ENCODE measurements around the gene MYLIP.

The MYLIP gene

GRCh38 chr6:16177881-16178280, 49.0 kb downstream of the MYLIP start:
- H3K9me3 ChIP-seq (replicated peaks; ENCODE audit: insufficient read depth, low read length): no peaks in the 10 kb centered on the region
- no peaks in the 10 kb centered on the region for H3K4me1 ChIP-seq (ENCODE audit: low read length)
- H3K27ac ChIP-seq (ENCODE audit: low read length): no peak overlapping the region
- no peak overlapping the region for H2AFZ ChIP-seq (ENCODE audit: low read length)
- no peaks in the 10 kb centered on the region for H3K27me3 ChIP-seq (replicated peaks; ENCODE audit: insufficient read depth, low read length)
- H3K9me2 ChIP-seq (replicated peaks; ENCODE audit: insufficient read depth, low read length): no peaks in the 10 kb centered on the region
- no peaks in the 10 kb centered on the region for H3F3A ChIP-seq (ENCODE audit: insufficient read depth, low read length)
- H3K4me3 ChIP-seq (ENCODE audit: low read length): no peak overlapping the region
- no peaks in the 10 kb centered on the region for H3K36me3 ChIP-seq (replicated peaks; ENCODE audit: insufficient read depth, low read length)
- no peak overlapping the region for H3K9ac ChIP-seq (ENCODE audit: low read length)
- H3K4me2 ChIP-seq (ENCODE audit: low read depth, low read length): no peak overlapping the region
- DNase-seq: no peak
- H3K79me2 ChIP-seq (ENCODE audit: low read length): no peaks in the 10 kb centered on the region
- TF ChIP-seq, protein P1, sequence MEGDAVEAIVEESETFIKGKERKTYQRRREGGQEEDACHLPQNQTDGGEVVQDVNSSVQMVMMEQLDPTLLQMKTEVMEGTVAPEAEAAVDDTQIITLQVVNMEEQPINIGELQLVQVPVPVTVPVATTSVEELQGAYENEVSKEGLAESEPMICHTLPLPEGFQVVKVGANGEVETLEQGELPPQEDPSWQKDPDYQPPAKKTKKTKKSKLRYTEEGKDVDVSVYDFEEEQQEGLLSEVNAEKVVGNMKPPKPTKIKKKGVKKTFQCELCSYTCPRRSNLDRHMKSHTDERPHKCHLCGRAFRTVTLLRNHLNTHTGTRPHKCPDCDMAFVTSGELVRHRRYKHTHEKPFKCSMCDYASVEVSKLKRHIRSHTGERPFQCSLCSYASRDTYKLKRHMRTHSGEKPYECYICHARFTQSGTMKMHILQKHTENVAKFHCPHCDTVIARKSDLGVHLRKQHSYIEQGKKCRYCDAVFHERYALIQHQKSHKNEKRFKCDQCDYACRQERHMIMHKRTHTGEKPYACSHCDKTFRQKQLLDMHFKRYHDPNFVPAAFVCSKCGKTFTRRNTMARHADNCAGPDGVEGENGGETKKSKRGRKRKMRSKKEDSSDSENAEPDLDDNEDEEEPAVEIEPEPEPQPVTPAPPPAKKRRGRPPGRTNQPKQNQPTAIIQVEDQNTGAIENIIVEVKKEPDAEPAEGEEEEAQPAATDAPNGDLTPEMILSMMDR (IDR thresholded peaks at IDR 0.05; ENCODE audit: low read length): no peak
- no peak for TF ChIP-seq EZH2phosphoT487 (IDR thresholded peaks at IDR 0.05; ENCODE audit: low read length)
- TF ChIP-seq EZH2 (optimal IDR thresholded peaks at IDR 0.05; ENCODE audit: low read depth, low read length): no peak
- H4K20me1 ChIP-seq (ENCODE audit: insufficient read depth, low read length): no peaks in the 10 kb centered on the region

DNA sequence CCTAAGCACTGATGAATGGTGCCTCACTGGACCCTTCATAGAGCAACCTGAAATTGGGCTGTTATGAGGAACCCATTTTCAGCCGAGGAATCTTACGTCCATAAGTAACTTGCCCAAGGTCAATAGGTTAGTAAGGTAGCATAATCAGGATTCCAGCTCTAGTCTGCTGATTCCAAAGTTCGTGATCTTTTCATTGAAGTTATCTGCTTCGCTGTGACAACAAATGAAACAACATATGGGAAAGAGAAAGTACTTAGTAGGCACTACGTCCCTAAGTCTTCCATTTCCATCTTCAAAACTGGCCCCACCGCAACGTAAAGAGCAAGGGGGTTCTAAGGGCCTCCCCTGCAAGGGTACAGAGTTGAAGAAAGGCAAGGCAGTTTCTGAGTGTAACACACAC, 49.5 kb downstream of the MYLIP start:
- H3F3A ChIP-seq (ENCODE audit: insufficient read depth, low read length): no peaks in the 10 kb centered on the region
- H3K4me2 ChIP-seq (ENCODE audit: low read depth, low read length): no peak overlapping the region
- no peak overlapping the region for H2AFZ ChIP-seq (ENCODE audit: low read length)
- no peak for DNase-seq
- no peak for TF ChIP-seq EZH2 (optimal IDR thresholded peaks at IDR 0.05; ENCODE audit: low read depth, low read length)
- TF ChIP-seq, protein P1 (IDR thresholded peaks at IDR 0.05; ENCODE audit: low read length): no peak
- no peak for TF ChIP-seq EZH2phosphoT487 (IDR thresholded peaks at IDR 0.05; ENCODE audit: low read length)
- no peaks in the 10 kb centered on the region for H3K9me3 ChIP-seq (replicated peaks; ENCODE audit: insufficient read depth, low read length)
- peaks cover 2% of the 10 kb centered on the region; the same call in 1 of the 2 replicates for H3K4me1 ChIP-seq (ENCODE audit: low read length)
- H3K9ac ChIP-seq (ENCODE audit: low read length): no peak overlapping the region
- H3K36me3 ChIP-seq (replicated peaks; ENCODE audit: insufficient read depth, low read length): no peaks in the 10 kb centered on the region
- H3K27me3 ChIP-seq (replicated peaks; ENCODE audit: insufficient read depth, low read length): no peaks in the 10 kb centered on the region
- no peaks in the 10 kb centered on the region for H3K9me2 ChIP-seq (replicated peaks; ENCODE audit: insufficient read depth, low read length)
- no peak overlapping the region for H3K27ac ChIP-seq (ENCODE audit: low read length)
- no peaks in the 10 kb centered on the region for H3K79me2 ChIP-seq (ENCODE audit: low read length)
- no peak overlapping the region for H3K4me3 ChIP-seq (ENCODE audit: low read length)
- H4K20me1 ChIP-seq (ENCODE audit: insufficient read depth, low read length): no peaks in the 10 kb centered on the region

- no peak for DNase-seq
- TF ChIP-seq EZH2 (optimal IDR thresholded peaks at IDR 0.05; ENCODE audit: low read depth, low read length): no peak
- TF ChIP-seq, protein P1 (IDR thresholded peaks at IDR 0.05; ENCODE audit: low read length): no peak
- TF ChIP-seq EZH2phosphoT487 (IDR thresholded peaks at IDR 0.05; ENCODE audit: low read length): no peak
- no peaks in the 10 kb centered on the region for H3K9me3 ChIP-seq (replicated peaks; ENCODE audit: insufficient read depth, low read length)
- H3K27me3 ChIP-seq (replicated peaks; ENCODE audit: insufficient read depth, low read length): no peaks in the 10 kb centered on the region
- H3K4me3 ChIP-seq (ENCODE audit: low read length): no peak overlapping the region
- no peak overlapping the region for H3K4me2 ChIP-seq (ENCODE audit: low read depth, low read length)
- no peak overlapping the region for H3K27ac ChIP-seq (ENCODE audit: low read length)
- H3K9me2 ChIP-seq (replicated peaks; ENCODE audit: insufficient read depth, low read length): no peaks in the 10 kb centered on the region
- no peaks in the 10 kb centered on the region for H3K36me3 ChIP-seq (replicated peaks; ENCODE audit: insufficient read depth, low read length)
- no peak overlapping the region for H3K9ac ChIP-seq (ENCODE audit: low read length)
- H4K20me1 ChIP-seq (ENCODE audit: insufficient read depth, low read length): no peaks in the 10 kb centered on the region
- peaks cover 4% of the 10 kb centered on the region; the same call in 1 of the 2 replicates for H3K4me1 ChIP-seq (ENCODE audit: low read length)
- H3F3A ChIP-seq (ENCODE audit: insufficient read depth, low read length): no peaks in the 10 kb centered on the region
- no peak overlapping the region for H2AFZ ChIP-seq (ENCODE audit: low read length)
- H3K79me2 ChIP-seq (ENCODE audit: low read length): no peaks in the 10 kb centered on the region
Measured at GRCh38 chr6:16179063-16179462, 50.2 kb downstream of the MYLIP start.

Measured in MM.1S (cell line).